HL-60/S4 (cell line): ENCODE measurements around the gene CCT5.
"Not testable (repeated sequence)": the region's sequence is repeated elsewhere in the genome, so short reads cannot be mapped to it uniquely, and the experiment has no call there.

Source experiments
- in situ Hi-C: fragments of 300-500 bp; cut with MboI; formaldehyde crosslinking; loops from 2 replicates; pipeline ENCODE4 v1.14.3; 2022; ENCODE audit warnings: low sequenced_read_pairs

Gene CCT5

GRCh38 chr5:10275460-10275859 lies 25.4 kb downstream of the CCT5 start:
- in situ Hi-C loops, result no loop called here

- in situ Hi-C loops, result no loop called here
Observed at GRCh38 chr5:10275991-10276390, 25.9 kb downstream of the CCT5 start.

DNA sequence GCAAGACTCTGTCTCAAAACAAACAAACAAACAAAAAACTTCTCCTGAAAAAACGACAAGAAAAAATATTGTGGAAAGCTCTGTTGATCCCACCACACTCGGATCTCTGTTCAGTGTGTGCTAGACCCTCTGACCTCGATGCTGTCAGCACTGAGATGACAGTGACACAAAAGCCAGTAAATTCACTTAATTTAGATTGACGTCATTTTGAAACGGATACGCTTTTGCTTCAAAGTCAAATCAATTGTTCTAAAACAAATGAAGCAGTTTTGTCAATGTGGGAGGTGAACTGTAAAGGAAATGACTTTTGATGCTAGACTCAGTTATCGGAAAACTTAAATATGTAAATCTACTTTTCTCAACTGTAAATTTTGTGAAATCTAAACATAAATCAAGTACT lies 26.6 kb downstream of the CCT5 start:
- in situ Hi-C loops, result no loop called here

DNA sequence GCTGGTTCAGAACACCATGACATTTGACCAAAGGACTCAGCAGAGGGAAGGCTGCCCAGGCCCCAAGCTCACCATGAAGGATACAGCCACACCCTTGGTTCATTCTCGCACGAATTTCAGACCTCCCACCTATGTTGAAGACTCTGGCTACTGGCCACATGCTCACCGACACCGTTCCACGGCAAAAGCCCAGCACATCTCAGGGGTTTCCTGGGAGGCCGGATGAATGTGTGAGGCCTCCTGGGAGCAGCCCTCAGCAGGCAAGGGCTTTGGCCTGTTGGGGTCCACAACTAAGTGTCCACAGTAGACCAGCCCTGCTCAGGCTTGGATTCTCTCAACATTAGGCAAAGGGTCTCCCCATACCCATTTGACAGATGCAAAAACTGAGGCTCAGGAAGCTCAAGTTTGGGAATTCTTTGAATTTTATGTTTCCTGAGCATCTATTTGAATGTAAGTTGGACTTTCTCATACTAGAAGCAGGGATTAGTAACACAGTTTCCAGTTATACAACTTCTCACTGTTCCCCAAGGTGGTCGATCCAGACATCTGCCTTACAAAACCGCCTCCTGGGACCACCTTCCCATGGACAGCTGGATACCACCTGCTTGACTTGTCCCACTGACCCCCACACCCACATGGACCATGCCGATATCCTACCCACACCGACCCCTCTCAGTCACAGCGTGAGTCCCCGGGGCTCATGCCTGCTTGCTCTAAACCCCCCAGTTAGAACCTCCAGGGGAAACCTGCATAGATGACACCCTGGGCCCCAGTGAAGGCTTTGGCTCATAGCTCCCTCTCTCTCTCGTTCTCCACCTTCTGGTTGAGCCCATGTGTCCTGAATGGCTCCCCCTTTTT lies 27.9 kb downstream of the CCT5 start:
- in situ Hi-C loops, result no loop called here

- in situ Hi-C loops, result no loop called here
Observed at GRCh38 chr5:10278658-10279279, 28.7 kb downstream of the CCT5 start.

DNA sequence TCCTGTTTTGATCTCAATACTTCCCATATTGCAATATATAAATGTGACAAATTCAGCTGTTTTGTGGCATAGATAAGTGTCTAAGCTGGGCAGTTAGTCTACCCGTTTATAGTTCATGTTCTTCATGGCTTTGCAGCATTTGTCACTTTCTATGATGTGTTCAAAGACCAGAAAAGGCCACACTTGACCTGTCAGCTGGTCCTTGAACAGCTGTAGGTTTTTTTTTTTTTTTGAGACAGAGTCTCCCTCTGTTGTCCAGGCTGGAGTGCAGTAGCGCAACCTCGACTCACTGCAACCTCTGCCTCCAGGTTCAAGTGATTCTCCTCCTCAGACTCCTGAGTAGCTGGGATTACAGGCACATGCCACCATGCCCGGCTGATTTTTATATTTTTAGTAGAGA lies 29.2 kb downstream of the CCT5 start:
- in situ Hi-C loops, result no loop called here

- in situ Hi-C loops, result no loop called here
Observed at GRCh38 chr5:10279925-10280720, 30.0 kb downstream of the CCT5 start.

- in situ Hi-C loops, result no loop called here
Observed at GRCh38 chr5:10283927-10284635, 34.0 kb downstream of the CCT5 start.

GRCh38 chr5:10285362-10285761 lies 35.3 kb downstream of the CCT5 start:
- in situ Hi-C loops, result not testable (repeated sequence)

DNA sequence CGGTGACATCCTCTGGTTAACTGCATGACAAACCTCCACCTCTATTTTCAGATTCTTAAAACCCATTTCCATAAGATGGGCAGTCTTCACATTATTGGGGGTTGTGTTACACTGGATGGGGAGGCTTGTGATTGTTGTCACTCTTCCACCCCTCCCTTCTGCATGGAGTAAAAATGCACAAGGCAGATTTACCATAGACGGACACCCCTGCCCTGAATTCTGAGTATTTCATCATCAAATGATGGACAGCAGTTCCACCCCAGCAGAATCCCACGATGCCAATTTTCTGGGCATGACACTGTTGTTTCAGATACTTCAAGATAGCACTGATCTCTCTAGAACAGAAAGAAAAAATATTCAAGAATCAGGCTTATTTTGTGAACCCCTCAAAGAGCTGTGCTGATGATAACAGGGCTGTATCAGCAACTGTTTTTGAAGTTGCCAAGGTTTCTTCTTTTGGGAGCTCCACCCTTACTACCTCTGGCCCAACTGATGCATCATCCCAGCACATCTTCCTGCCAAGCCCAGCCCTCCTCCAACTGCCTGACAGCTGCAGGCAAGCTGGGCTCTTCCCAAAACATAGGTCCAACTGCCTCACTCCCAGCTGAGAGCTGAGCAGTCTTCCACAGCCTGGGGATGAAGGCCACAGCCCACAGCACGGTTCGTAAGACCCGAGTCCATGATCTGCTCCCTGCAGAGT lies 36.2 kb downstream of the CCT5 start:
- in situ Hi-C loops, result no loop called here

DNA sequence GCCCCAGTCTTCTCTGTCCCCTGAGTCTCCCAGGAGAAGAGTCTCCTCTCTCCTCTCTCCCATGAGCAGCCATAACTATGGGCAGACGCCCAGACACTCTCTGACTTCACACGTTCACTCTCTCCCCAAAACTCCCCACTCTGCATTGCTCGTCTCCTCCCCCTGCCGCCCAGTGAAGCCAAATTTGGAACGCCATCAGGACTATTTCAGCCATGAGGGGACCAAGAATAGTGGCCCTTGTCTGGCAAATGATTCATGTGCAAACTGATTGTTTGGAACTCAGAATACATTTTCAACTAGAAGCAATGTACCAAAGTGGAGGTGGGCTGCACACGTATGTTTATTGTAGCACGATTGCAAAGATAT lies 36.8 kb downstream of the CCT5 start:
- in situ Hi-C loops, result no loop called here

DNA sequence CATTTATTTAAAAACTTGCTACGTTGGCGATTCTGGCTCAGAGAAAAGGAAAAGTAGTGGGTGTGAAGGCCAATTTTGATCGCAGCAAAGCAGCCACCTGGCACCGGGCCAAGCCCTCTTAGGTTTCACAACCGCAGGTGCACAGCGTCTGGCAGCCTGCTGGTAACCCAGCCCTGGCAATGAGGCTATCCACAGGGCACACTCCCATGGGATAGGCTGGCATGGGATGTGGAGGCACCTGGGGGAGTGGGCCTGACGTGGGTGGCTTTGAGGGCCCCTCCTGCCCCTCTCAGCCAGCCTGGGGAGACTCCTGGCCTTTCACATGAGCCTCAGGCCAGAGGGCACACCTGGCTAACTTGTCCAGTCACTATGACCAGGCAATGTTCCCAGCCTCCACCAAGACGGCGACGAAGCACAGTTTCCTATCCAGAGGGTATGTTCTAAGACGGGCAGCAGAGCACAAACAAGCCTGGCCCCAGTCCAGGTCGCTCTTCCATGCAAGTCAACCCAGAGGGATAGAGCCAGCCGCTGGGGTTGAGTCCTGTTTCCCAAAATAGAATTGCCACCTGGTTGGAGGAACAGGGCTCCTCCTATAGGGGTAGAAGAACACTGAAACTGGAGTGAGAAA lies 38.6 kb downstream of the CCT5 start:
- in situ Hi-C loops, result no loop called here

- in situ Hi-C loops, result no loop called here
Observed at GRCh38 chr5:10289353-10289752, 39.3 kb downstream of the CCT5 start.

DNA sequence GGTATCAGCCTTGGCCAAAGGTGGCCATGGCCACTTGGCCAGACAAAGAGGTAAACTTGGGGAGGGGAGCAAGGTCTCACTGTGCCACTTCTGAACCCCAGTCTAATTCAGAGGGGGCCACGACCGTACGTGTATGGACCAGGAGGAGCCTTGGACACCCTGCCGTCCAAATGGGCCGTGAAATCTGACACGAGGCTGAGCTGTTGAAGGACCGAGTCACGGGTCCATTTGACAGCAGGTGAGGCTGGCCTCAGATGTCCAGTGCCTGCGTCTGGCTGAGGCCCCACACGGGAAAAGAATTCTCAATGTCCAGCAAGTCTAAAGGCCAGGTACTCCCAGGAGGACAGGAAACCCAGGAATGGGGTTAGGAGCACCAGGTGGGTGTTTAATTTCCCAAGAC lies 39.9 kb downstream of the CCT5 start:
- in situ Hi-C loops, result no loop called here

GRCh38 chr5:10290438-10290837 lies 40.4 kb downstream of the CCT5 start:
- in situ Hi-C loops, result no loop called here

GRCh38 chr5:10291692-10292339 lies 41.7 kb downstream of the CCT5 start:
- in situ Hi-C loops, result no loop called here

GRCh38 chr5:10293907-10294662 lies 44.0 kb downstream of the CCT5 start:
- in situ Hi-C loops, result no loop called here

DNA sequence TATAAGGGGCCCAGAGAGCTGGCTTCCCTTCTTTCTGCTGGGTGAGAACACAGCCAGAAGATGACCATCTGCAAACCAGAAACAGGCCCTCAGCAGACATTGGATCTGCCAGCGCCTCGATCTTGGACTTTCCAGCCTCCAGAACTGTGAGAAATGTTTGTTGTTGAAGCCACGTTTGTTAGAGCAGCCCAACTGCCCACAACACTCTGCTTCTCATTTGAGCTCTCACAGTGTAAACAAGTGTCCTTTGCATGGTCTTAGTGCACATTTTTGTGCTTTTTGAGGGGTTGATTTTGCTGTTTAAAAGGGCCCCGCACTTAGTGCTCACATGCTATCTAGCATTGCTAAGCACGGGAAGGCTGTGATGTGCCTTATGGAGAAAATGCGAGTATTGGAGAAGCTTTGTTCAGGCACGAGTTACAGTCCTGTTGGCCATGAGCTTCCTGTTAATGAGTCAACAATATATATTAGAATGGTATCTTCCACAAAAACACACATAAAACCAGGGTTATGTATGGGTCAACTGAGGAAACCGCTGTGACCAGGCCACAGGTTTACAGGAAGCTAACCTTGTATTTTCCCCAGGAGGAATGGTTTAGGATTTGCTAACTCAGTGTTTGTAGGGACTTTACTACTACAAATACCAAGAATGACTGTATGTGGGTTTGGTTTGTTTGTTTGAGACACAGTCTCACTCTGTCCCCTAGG lies 45.7 kb downstream of the CCT5 start:
- in situ Hi-C loops, result no loop called here
